Measurements from ENCODE around the gene ZXDC. TPM values are rescaled to one million over a fixed set of nuclear protein-coding genes. Genes with fewer than 3 reads are reported as not detected.

ZXDC gene
- total and polyA plus RNA-seq, 9 of the 15 experiments (the other 6 are each of a cell fraction or from before 2014, with no cell fraction given): 0.59 to 13.4 (median 7.3) TPM

- TF ChIP-seq CXXC5 (CRISPR knock-in tag; IDR thresholded peaks at IDR 0.05): no peak
- TF ChIP-seq PPARD (CRISPR knock-in tag; IDR thresholded peaks at IDR 0.05): no peak
- no peak for TF ChIP-seq ZNF347 (CRISPR knock-in tag; IDR thresholded peaks at IDR 0.05; ENCODE audit: low read depth)
- TF ChIP-seq ZNF146 (CRISPR knock-in tag; IDR thresholded peaks at IDR 0.05; ENCODE audit: unreplicated experiment): no peak
- TF ChIP-seq NBN (IDR thresholded peaks at IDR 0.05; ENCODE audit: low read depth): no peak
- TF ChIP-seq PATZ1 (CRISPR knock-in tag; IDR thresholded peaks at IDR 0.05; ENCODE audit: borderline replicate concordance): no peak
- no peak for TF ChIP-seq HBP1 (CRISPR knock-in tag; IDR thresholded peaks at IDR 0.05)
- TF ChIP-seq ZNF778 (CRISPR knock-in tag; IDR thresholded peaks at IDR 0.05): no peak
- TF ChIP-seq CTCF (IDR thresholded peaks at IDR 0.05 in 2 of 3, conservative IDR thresholded peaks at IDR 0.05 in 1 of 3; ENCODE audit: insufficient read depth in 2 of 3, low read depth in 1 of 3, low read length in 3 of 3): no peak
- TF ChIP-seq ZNF280B (CRISPR knock-in tag; IDR thresholded peaks at IDR 0.05): no peak
These were observed 51.5 kb downstream of the ZXDC start (continued) for GRCh38 chr3:126424039-126424717.
